BLaER1 treated with 17β-estradiol and CSF1 and Interleukin-3, amounts not matched to agents 10 nM and 100 nM (cell line): Measurements from ENCODE around the gene TM4SF18.
A peak's percentile ranks its signal among the peaks of the same experiment; 100 is the strongest.

Experiments used
- H3K27ac ChIP-seq, 11 experiments: shearing (Covaris generic); formaldehyde crosslinking; 2 replicates each; pipeline ENCODE4 v1.8.1; 2022
- H3K27me3 ChIP-seq, 11 experiments: shearing (Covaris generic); formaldehyde crosslinking; 2 replicates each; pipeline ENCODE4 v1.8.1; 2022
- H3K36me3 ChIP-seq, 11 experiments: shearing (Covaris generic); formaldehyde crosslinking; 2 replicates each; pipeline ENCODE4 v1.8.1; 2022
- H3K4me1 ChIP-seq, 10 experiments: shearing (Covaris generic); formaldehyde crosslinking; 2 replicates each; pipeline ENCODE4 v1.8.1; 2022
- H3K4me2 ChIP-seq, 11 experiments: shearing (Covaris generic); formaldehyde crosslinking; 2 replicates each; pipeline ENCODE4 v1.8.1; 2022
- H3K4me3 ChIP-seq, 10 experiments: shearing (Covaris generic); formaldehyde crosslinking; 2 replicates each; pipeline ENCODE4 v1.8.1; 2022
- H3K9ac ChIP-seq, 11 experiments: shearing (Covaris generic); formaldehyde crosslinking; 2 replicates each; pipeline ENCODE4 v1.8.1; 2022
- H3K9me3 ChIP-seq, 11 experiments: shearing (Covaris generic); formaldehyde crosslinking; replicated peaks in 1 of 11; 2 replicates each; pipeline ENCODE4 v1.8.1; 2022
- H4K20me1 ChIP-seq, 11 experiments: shearing (Covaris generic); formaldehyde crosslinking; 2 replicates each; pipeline ENCODE4 v1.8.1; 2022
- Cebpa-rat ChIP-seq, 11 experiments: shearing (Covaris generic); IDR thresholded peaks; 2 replicates each; pipeline ENCODE4 v1.8.1; 2022

TM4SF18 gene

DNA sequence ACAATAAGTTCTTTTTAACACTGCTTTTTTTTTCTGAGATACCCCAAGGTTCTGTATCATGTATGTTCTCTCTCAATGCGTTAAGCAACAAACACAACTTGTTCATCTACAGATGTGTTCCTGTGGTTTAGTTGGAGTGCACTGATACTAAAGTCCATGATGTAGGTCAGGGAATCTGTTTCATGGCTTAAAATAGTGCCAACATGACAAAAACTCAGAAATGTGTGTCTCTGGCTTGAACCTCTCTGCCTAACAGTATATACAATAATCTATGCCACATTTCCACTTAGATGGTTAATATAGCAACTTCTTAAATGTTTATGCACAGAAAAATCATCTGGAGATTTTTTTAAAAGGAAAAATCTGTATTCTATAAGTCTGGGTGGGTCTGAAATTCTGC is 51.1 kb downstream of the TM4SF18 start:
- H3K36me3 ChIP-seq = no peaks in the 10 kb centered on the region
- TF ChIP-seq Cebpa-rat (IDR thresholded peaks at IDR 0.05) = no peak
- H4K20me1 ChIP-seq = no peaks in the 10 kb centered on the region
- H3K27me3 ChIP-seq = no peaks in the 10 kb centered on the region
- H3K27ac ChIP-seq = no peak overlapping the region
- peaks cover 0 to 16% (median 3%) of the 10 kb centered on the region in 11 experiments; a peak in 6 of 22 replicates for H3K9me3 ChIP-seq
- H3K4me3 ChIP-seq = no peak overlapping the region
- peaks cover 5 to 23% (median 10%) of the 10 kb centered on the region in 10 experiments for H3K4me1 ChIP-seq
- H3K4me2 ChIP-seq = no peak overlapping the region
- H3K9ac ChIP-seq = no peak overlapping the region

DNA sequence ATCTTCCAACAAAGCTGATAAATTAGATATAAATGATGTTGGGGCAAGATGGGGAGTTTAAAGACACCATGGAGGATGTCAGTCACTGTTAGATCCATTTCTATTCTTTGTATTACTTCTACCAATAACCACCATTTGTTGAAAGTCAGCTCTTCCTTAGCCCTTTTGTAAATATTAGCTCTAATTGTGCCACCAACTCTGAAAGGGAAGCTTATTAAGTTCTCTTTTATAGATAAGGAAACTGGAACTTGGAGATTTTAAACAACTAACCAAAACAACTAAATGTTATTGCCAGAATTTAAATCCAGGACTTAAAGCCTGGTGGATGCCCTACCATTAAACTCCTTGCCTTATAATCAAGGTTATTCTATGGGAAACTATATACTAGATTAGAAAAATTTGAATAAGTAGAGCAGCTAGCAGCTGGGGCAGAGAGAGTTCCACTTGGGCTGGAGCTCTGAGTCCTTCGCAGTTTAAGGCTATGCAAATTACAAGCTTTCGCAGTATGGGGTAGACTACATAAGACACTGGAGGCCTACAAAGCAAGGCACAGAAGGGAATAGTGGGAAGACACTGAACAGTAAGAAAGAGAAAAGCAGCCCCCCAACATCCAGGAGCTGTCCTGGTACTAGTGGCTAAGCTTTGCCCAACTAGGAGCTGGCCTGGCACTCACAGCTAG is 52.6 kb downstream of the TM4SF18 start:
- Histone ChIP-seq H3K9ac (no peak overlapping the region), H3K36me3 (no peaks in the 10 kb centered on the region), H3K9me3 (peaks cover 0 to 16% (median 3%) of the 10 kb centered on the region in 11 experiments; a peak in 6 of 22 replicates), H3K4me1 (peaks cover 15 to 38% (median 22%) of the 10 kb centered on the region in 10 experiments), H3K4me3 (no peak overlapping the region), H4K20me1 (no peaks in the 10 kb centered on the region), H3K4me2 (peak overlapping the region in 1 of 11 experiments; percentile 38; a peak in 2 of 22 replicates), H3K27ac (peak overlapping the region in 2 of 11 experiments; percentile 2 to 9; a peak in 1 of 22 replicates), H3K27me3 (no peaks in the 10 kb centered on the region)
- TF ChIP-seq Cebpa-rat (IDR thresholded peaks at IDR 0.05) = no peak

DNA sequence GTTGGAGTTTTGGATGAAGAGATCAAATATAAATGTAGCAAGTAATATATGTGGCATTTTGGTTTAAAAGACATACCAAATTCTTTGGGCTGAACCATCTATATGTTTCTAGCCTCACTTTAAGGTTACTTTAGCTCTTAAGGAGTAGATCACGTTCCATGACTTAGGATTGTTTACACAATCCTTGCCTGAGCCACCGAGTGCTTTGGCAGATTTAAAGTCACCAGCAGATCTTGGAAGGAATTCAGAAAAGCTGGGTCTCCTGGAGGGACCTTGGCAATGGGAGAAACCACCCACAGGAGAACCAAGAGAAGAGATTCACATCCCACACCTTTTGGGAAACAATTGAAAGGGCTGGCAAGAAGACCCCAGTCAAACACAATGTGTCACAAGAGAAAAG is 54.5 kb downstream of the TM4SF18 start:
- Histone ChIP-seq H3K4me3 (no peak overlapping the region), H3K27ac (peak overlapping the region in 2 of 11 experiments; percentile 27 to 70; a peak in 4 of 22 replicates), H3K4me2 (no peak overlapping the region), H3K9ac (no peak overlapping the region), H3K4me1 (peaks cover 15 to 49% (median 22%) of the 10 kb centered on the region in 10 experiments), H3K9me3 (peaks cover 0 to 5% (median 0%) of the 10 kb centered on the region in 11 experiments; a peak in 3 of 22 replicates), H3K27me3 (no peaks in the 10 kb centered on the region), H4K20me1 (no peaks in the 10 kb centered on the region), H3K36me3 (no peaks in the 10 kb centered on the region)
- no peak for TF ChIP-seq Cebpa-rat (IDR thresholded peaks at IDR 0.05)

DNA sequence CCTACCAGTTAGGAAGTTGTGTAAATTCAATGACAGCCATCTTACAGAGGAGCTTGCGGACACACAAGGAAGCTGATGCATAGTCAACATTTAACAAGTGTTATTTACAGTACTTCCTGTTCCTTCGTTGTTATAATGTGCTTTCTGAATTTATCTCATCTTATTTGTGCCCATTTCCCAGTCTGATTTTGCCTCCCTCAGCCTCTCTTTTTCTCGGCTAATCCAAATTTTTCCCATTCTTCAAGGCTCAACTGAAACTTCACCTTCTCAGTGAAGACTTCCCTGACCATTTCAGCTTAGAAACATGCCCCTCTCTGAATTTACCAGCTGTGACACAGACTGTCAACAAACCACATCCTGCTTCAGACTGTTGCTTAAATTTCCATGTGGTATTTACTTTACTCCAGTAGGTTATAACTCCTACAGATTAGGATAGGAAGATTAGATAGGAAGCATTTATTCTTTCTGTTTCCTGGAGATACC is 56.1 kb downstream of the TM4SF18 start:
- 0 out of 22 replicates have a peak, but pooled peaks of 1 of the 11 experiments have one; percentile 23 for TF ChIP-seq Cebpa-rat (IDR thresholded peaks at IDR 0.05)
- H3K9me3 ChIP-seq = no peaks in the 10 kb centered on the region
- peak overlapping the region; percentile 20 to 84 (median 67) for H3K4me2 ChIP-seq
- no peaks in the 10 kb centered on the region for H4K20me1 ChIP-seq
- peak overlapping the region in 6 of 10 experiments; percentile 14 to 45 (median 42); a peak in 8 of 20 replicates for H3K4me3 ChIP-seq
- H3K27me3 ChIP-seq = no peaks in the 10 kb centered on the region
- H3K4me1 ChIP-seq = peaks cover 15 to 49% (median 22%) of the 10 kb centered on the region in 10 experiments
- H3K36me3 ChIP-seq = no peaks in the 10 kb centered on the region
- peak overlapping the region; percentile 33 to 87 (median 67); a peak in 21 of 22 replicates for H3K27ac ChIP-seq
- peak overlapping the region in 10 of 11 experiments; percentile 19 to 72 (median 35); a peak in 13 of 22 replicates for H3K9ac ChIP-seq

DNA sequence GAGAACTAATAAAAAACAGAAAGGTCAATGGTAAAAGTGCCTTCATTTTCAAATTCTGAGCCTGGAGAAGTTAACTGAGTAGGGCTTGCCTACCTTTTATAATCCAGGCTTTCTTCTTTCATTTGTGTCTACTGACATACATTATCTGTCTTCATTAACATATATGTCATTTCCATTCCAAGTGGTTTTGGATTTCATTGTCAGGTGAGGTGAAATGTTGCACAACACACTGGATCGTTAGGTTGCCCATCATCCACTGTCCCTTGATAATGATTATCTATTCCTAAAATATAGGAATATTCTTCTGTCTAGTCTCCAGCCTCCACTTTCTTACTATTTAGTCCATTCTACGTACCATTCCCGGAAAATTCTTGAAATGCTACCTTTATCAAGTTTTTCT is 56.8 kb downstream of the TM4SF18 start:
- H3K4me2 ChIP-seq = peak overlapping the region; percentile 20 to 84 (median 67); a peak in 19 of 22 replicates

DNA sequence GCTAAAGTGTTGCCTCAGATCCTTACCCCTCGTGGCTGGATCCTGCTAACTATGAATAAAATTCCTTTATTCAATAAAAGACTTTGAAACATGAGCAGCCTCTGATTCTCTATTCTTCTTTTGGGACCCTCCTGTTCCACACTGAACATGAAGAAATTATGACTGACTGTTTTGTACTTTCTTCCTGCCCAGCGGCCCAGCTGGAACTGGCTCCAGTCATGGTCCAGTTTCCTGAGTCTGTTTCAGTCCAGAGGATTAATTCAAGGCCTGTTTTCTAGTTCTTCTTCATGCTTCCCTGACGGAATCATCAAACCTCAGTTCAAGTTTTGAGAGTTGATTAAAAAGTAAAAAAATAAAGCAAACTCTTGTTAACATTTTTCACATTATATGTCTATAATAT is 59.2 kb downstream of the TM4SF18 start:
- H3K27ac ChIP-seq = no peak overlapping the region
- no peaks in the 10 kb centered on the region for H3K9me3 ChIP-seq
- no peak for TF ChIP-seq Cebpa-rat (IDR thresholded peaks at IDR 0.05)

More for the DNA sequence above, 56.8 kb downstream of the TM4SF18 start:
- Histone ChIP-seq H4K20me1 (no peaks in the 10 kb centered on the region), H3K27me3 (no peaks in the 10 kb centered on the region), H3K4me3 (no peak overlapping the region), H3K27ac (peak overlapping the region; percentile 33 to 87 (median 67); a peak in 21 of 22 replicates), H3K4me1 (peaks cover 15 to 49% (median 22%) of the 10 kb centered on the region in 10 experiments), H3K9me3 (no peaks in the 10 kb centered on the region), H3K36me3 (no peaks in the 10 kb centered on the region), H3K9ac (no peak overlapping the region)
- 0 out of 22 replicates have a peak, but pooled peaks of 1 of the 11 experiments have one; percentile 16 for TF ChIP-seq Cebpa-rat (IDR thresholded peaks at IDR 0.05)

DNA sequence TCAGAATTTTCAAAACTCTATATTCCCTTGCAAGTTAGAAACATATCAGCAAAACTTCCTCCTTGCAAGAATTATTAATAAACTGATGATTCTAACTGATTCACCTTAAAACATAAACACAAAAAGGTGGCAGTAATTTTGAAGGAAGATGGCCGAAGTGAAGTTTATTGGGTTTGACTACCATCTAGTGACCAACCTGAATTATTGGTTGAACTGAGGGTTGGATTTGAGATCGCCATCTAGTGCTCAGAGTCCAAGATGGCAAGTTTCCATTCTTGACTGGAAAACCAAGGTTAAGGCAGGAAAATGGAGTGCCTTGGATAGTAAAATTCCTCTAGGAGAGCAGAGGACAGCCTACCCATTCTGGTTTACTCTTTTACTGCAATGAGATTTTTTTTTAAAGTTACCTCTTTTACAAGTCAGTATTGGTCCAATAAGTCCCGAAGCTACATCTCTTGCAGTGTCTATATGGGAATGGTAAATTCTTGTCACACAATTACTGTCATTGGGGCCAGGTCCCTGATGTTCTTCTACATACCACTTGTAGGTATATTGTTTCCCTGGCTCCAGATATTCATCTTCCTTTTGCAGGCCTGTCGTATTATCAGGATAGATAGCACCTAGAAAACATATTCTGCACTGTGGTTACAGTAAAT is 60.2 kb downstream of the TM4SF18 start:
- H3K4me1 ChIP-seq = peaks cover 15 to 35% (median 21%) of the 10 kb centered on the region in 10 experiments
- H3K4me2 ChIP-seq = no peak overlapping the region
- no peaks in the 10 kb centered on the region for H3K27me3 ChIP-seq
- H3K9me3 ChIP-seq = no peaks in the 10 kb centered on the region
- no peak overlapping the region for H3K9ac ChIP-seq
- H3K36me3 ChIP-seq = no peaks in the 10 kb centered on the region
- no peaks in the 10 kb centered on the region for H4K20me1 ChIP-seq
- no peak for TF ChIP-seq Cebpa-rat (IDR thresholded peaks at IDR 0.05)
- no peak overlapping the region for H3K4me3 ChIP-seq
- H3K27ac ChIP-seq = no peak overlapping the region

More for the DNA sequence above, 59.2 kb downstream of the TM4SF18 start:
- no peaks in the 10 kb centered on the region for H4K20me1 ChIP-seq
- peaks cover 15 to 39% (median 22%) of the 10 kb centered on the region in 10 experiments for H3K4me1 ChIP-seq
- no peak overlapping the region for H3K9ac ChIP-seq
- no peaks in the 10 kb centered on the region for H3K36me3 ChIP-seq
- no peaks in the 10 kb centered on the region for H3K27me3 ChIP-seq
- H3K4me2 ChIP-seq = no peak overlapping the region
- H3K4me3 ChIP-seq = no peak overlapping the region

DNA sequence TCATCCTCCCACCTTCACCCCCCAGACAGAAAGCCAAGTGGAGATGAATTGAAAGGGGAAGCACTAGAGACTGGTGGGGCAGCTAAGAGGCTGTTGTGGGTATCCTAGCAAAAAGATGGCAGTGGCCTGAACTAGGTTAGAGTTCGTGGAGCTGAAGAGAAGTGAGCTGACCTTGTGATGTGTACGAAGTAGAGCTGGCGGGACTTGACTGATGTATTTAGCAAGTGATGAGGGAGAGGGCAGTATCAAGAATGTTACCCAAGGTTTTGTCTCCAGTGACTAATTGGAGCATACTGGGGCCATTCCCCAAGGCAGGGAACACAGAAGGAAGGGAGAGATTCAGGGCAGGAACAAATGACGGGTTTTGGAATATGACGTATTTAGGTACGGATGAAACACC is 61.8 kb downstream of the TM4SF18 start:
- Histone ChIP-seq H3K4me3 (no peak overlapping the region), H3K27ac (no peak overlapping the region), H3K4me2 (no peak overlapping the region), H4K20me1 (no peaks in the 10 kb centered on the region), H3K4me1 (peaks cover 5 to 20% (median 11%) of the 10 kb centered on the region in 10 experiments), H3K9me3 (no peaks in the 10 kb centered on the region), H3K9ac (no peak overlapping the region), H3K36me3 (no peaks in the 10 kb centered on the region), H3K27me3 (no peaks in the 10 kb centered on the region)
- no peak for TF ChIP-seq Cebpa-rat (IDR thresholded peaks at IDR 0.05)

DNA sequence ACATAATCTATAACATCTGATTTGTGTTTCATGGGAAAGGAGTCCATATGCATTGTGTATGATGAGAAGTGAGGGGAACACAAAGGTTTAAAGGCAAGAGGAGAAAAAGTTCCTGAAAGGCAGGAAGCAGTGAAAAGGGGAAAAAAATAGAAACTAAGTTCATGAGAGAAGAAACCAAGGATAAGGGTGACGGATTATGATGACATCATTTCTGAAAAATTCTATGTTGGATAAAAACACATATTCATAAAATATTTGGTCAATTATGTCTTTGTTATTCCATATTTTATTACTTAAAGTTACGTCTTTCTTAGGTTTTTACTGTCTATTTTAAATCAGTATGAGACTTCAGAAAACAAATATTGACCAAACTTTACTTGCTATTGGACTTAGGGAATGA is 63.3 kb downstream of the TM4SF18 start:
- no peak overlapping the region for H3K27ac ChIP-seq
- no peak overlapping the region for H3K4me2 ChIP-seq
- H3K9me3 ChIP-seq = no peaks in the 10 kb centered on the region
- H3K4me3 ChIP-seq = no peak overlapping the region
- no peak for TF ChIP-seq Cebpa-rat (IDR thresholded peaks at IDR 0.05)
- H3K36me3 ChIP-seq = no peaks in the 10 kb centered on the region
- no peak overlapping the region for H3K9ac ChIP-seq
- H3K27me3 ChIP-seq = no peaks in the 10 kb centered on the region
- peaks cover 0 to 9% (median 6%) of the 10 kb centered on the region in 10 experiments; a peak in 11 of 20 replicates for H3K4me1 ChIP-seq
- no peaks in the 10 kb centered on the region for H4K20me1 ChIP-seq
